GM23338 (cell line): ENCODE results near the gene PLCG2. TPM values are rescaled to one million over a fixed set of nuclear protein-coding genes. Genes with fewer than 3 reads are reported as not detected.

Source experiments
- ATAC-seq: fragments of 200-7000 bp; cut with Tn5 transposase; 3 replicates; pipeline ENCODE4 v1.9.1; 2020
- DNase-seq: peaks from one replicate; pipeline ENCODE4 v3.0.0-alpha.2; 2015; ENCODE audit warnings: low spot score
- H2AFZ ChIP-seq: fragments of 200-600 bp; sonication (generic); 2 replicates; pipeline ENCODE4 v1.8.0; 2016; ENCODE audit warnings: antibody characterized with exemption, mild to moderate bottlenecking, moderate library complexity
- H3F3A ChIP-seq: fragments of 200-600 bp; sonication (generic); replicated peaks from 2 replicates; pipeline ENCODE4 v1.8.0; 2017; ENCODE audit warnings: antibody characterized with exemption, mixed run types, low read depth
- H3K27ac ChIP-seq: fragments of 200-600 bp; sonication (generic); 2 replicates; pipeline ENCODE4 v1.6.1; 2016; ENCODE audit warnings: low read depth
- H3K27me3 ChIP-seq: fragments of 200-600 bp; sonication (generic); 2 replicates; pipeline ENCODE4 v1.8.0; 2016; ENCODE audit warnings: mild to moderate bottlenecking, mixed run types, moderate library complexity; ENCODE audit not compliant: insufficient read depth
- H3K36me3 ChIP-seq: fragments of 200-600 bp; sonication (generic); 2 replicates; pipeline ENCODE4 v1.8.0; 2016; ENCODE audit warnings: mild to moderate bottlenecking; ENCODE audit not compliant: insufficient read depth
- H3K4me1 ChIP-seq: fragments of 200-600 bp; sonication (generic); 2 replicates; pipeline ENCODE4 v1.8.0; 2016; ENCODE audit warnings: mild to moderate bottlenecking, moderate library complexity; ENCODE audit not compliant: insufficient read depth
- H3K4me2 ChIP-seq: fragments of 200-600 bp; sonication (generic); 2 replicates; pipeline ENCODE4 v1.7.1; 2017; ENCODE audit warnings: mixed run types
- H3K4me3 ChIP-seq: fragments of 200-600 bp; sonication (generic); 2 replicates; pipeline ENCODE4 v1.6.1; 2016; ENCODE audit warnings: mixed run types
- H3K79me2 ChIP-seq: fragments of 200-600 bp; sonication (generic); replicated peaks from 2 replicates; pipeline ENCODE4 v1.8.0; 2017; ENCODE audit warnings: mild to moderate bottlenecking; ENCODE audit not compliant: insufficient read depth
- H3K9me2 ChIP-seq: fragments of 200-600 bp; sonication (generic); 2 replicates; pipeline ENCODE4 v1.8.0; 2017; ENCODE audit not compliant: insufficient read depth
- H4K20me1 ChIP-seq: fragments of 200-600 bp; sonication (generic); replicated peaks from 2 replicates; pipeline ENCODE4 v1.8.0; 2017; ENCODE audit warnings: mild to moderate bottlenecking; ENCODE audit not compliant: insufficient read depth
- H3K27ac Mint-ChIP-seq: 2 replicates; pipeline ENCODE4 v1.8.0; 2020; ENCODE audit warnings: inconsistent platforms, mild to moderate bottlenecking, moderate library complexity, mixed read lengths
- H3K27me3 Mint-ChIP-seq: 3 replicates; pipeline ENCODE4 v1.8.0; 2022; ENCODE audit warnings: low read depth, mild to moderate bottlenecking, moderate library complexity, mixed read lengths, inconsistent platforms; ENCODE audit not compliant: insufficient read depth, poor library complexity
- H3K36me3 Mint-ChIP-seq: 3 replicates; pipeline ENCODE4 v1.8.0; 2021; ENCODE audit warnings: low read depth, mild to moderate bottlenecking, inconsistent platforms, moderate library complexity, mixed read lengths
- H3K4me1 Mint-ChIP-seq: 3 replicates; pipeline ENCODE4 v1.8.0; 2020; ENCODE audit warnings: mild to moderate bottlenecking, inconsistent platforms, mixed read lengths
- H3K4me3 Mint-ChIP-seq: 3 replicates; pipeline ENCODE4 v1.8.0; 2021; ENCODE audit warnings: moderate library complexity, mild to moderate bottlenecking, inconsistent platforms, mixed read lengths
- H3K9me3 Mint-ChIP-seq: 3 replicates; pipeline ENCODE4 v1.8.0; 2020; ENCODE audit warnings: moderate library complexity, mild to moderate bottlenecking, inconsistent platforms, mixed read lengths
- CREB1 ChIP-seq: fragments of 250-450 bp; sonication (Bioruptor Pico); IDR thresholded peaks from 2 replicates; pipeline ENCODE4 v1.5.0; 2020; ENCODE audit warnings: low read depth, mild to moderate bottlenecking, moderate library complexity
- EZH2 ChIP-seq: fragments of 200-600 bp; sonication (generic); IDR thresholded peaks from one replicate; pipeline ENCODE4 v1.8.0; 2017; ENCODE audit warnings: antibody characterized with exemption, mild to moderate bottlenecking, low read depth; ENCODE audit not compliant: unreplicated experiment
- JUNB ChIP-seq: IDR thresholded peaks from one replicate; pipeline ENCODE4 v1.6.1; 2016; ENCODE audit warnings: antibody characterized with exemption; ENCODE audit not compliant: unreplicated experiment
- NANOG ChIP-seq: IDR thresholded peaks from 2 replicates; pipeline ENCODE4 v1.6.1; 2016; ENCODE audit warnings: antibody characterized with exemption, borderline replicate concordance
- POLR2AphosphoS5 ChIP-seq: IDR thresholded peaks from 2 replicates; pipeline ENCODE4 v1.6.1; 2016; ENCODE audit warnings: antibody characterized with exemption, low read depth
- STAT1 ChIP-seq: IDR thresholded peaks from one replicate; pipeline ENCODE4 v1.6.1; 2016; ENCODE audit warnings: antibody characterized with exemption; ENCODE audit not compliant: unreplicated experiment
- ZNF114 ChIP-seq: fragments of 250-450 bp; sonication (Bioruptor Pico); IDR thresholded peaks from 2 replicates; pipeline ENCODE4 v1.5.0; 2020; ENCODE audit warnings: mild to moderate bottlenecking, moderate library complexity
- ZNF331 ChIP-seq: fragments of 250-450 bp; sonication (Bioruptor Pico); IDR thresholded peaks from 2 replicates; pipeline ENCODE4 v1.5.0; 2020; ENCODE audit warnings: low read depth, mild to moderate bottlenecking, moderate library complexity
- polyA plus RNA-seq: library from polyadenylated mRNA; unstranded; fragments of >200 nt; fragmentation: Nextera tagmentation; extraction: Ambion mirVana; gene quantifications from 2 replicates; pipeline ENCODE4 v1.2.1, GENCODE V29; 2016
- total RNA-seq: library from RNA; depleted of rRNA; stranded (reverse); fragments of >200 nt; shearing (Covaris generic); gene quantifications from 2 replicates; pipeline ENCODE4 v1.2.3, GENCODE V29; 2014
- TF ChIP-seq, protein P1 (sequence below), 2 experiments: fragments of 200-600 bp in 1 of 2; sonication (generic) in 1 of 2; conservative IDR thresholded peaks; 2 replicates each; pipeline versions ENCODE4 v1.5.1 to v1.6.1; 2016 to 2017; ENCODE audit warnings: antibody characterized with exemption in 2 of 2, low read depth in 2 of 2, mild to moderate bottlenecking in 2 of 2, moderate library complexity in 1 of 2
- TF ChIP-seq, protein P2 (sequence below): IDR thresholded peaks from 2 replicates; pipeline ENCODE4 v1.6.1; 2016; ENCODE audit warnings: antibody characterized with exemption
- TF ChIP-seq, protein P3 (sequence below): IDR thresholded peaks from one replicate; pipeline ENCODE4 v1.6.1; 2018; ENCODE audit warnings: antibody characterized with exemption; ENCODE audit not compliant: unreplicated experiment
- TF ChIP-seq, protein P4 (sequence below): fragments of 250-450 bp; sonication (Bioruptor Pico); IDR thresholded peaks from 2 replicates; pipeline ENCODE4 v1.5.0; 2020; ENCODE audit warnings: mild to moderate bottlenecking, moderate library complexity

The PLCG2 gene
- total and polyA plus RNA-seq, 2 experiments from 2014 or later, result 2.4 to 5.9 TPM

DNA sequence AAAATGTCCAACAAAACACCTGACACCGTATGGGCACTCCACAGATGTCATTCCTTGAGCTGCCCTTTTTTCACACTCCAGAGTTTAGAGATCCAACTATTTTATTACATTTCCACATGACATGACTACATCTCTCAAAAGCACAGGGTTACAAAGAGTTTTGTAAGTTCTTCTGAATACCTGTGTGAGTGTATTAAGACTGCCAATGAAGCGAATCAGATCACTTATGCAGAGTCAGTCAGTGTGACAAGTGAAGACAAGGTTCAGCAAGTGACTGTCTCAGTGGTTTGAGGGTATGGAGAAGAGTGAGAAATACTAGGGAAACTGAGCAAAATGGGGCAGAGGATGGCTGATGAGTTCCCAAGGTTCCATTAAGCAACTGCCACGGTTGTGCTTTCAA is 223.7 kb downstream of the PLCG2 start (continued):
- TF ChIP-seq, protein P1, sequence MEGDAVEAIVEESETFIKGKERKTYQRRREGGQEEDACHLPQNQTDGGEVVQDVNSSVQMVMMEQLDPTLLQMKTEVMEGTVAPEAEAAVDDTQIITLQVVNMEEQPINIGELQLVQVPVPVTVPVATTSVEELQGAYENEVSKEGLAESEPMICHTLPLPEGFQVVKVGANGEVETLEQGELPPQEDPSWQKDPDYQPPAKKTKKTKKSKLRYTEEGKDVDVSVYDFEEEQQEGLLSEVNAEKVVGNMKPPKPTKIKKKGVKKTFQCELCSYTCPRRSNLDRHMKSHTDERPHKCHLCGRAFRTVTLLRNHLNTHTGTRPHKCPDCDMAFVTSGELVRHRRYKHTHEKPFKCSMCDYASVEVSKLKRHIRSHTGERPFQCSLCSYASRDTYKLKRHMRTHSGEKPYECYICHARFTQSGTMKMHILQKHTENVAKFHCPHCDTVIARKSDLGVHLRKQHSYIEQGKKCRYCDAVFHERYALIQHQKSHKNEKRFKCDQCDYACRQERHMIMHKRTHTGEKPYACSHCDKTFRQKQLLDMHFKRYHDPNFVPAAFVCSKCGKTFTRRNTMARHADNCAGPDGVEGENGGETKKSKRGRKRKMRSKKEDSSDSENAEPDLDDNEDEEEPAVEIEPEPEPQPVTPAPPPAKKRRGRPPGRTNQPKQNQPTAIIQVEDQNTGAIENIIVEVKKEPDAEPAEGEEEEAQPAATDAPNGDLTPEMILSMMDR (conservative IDR thresholded peaks at IDR 0.05; ENCODE audit: low read depth in 2 of 2), result no peak

DNA sequence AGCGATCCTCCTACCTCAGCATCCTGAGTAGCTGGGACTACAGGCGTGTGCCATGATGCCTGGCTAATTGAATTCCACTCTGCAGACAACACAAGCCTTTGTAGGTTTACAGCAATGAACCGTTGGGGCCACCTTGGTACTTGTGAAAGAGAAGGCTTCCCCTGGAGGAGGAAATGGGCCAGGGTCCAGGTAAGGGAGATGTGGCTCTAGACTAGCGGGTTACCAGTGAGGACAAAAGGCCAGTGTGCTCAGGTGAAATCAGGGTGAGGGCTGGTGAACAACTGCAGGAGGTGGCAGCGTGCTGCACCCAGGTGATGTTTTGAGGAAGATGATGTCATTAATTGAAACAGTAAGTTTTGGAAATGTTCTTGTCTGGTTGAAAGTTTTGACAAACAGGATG is 225.5 kb downstream of the PLCG2 start:
- no peak for ATAC-seq
- no peak overlapping the region for H3K27ac Mint-ChIP-seq

More for the DNA sequence above, 225.5 kb downstream of the PLCG2 start:
- no peaks in the 10 kb centered on the region; the same call in 1 of the 2 replicates for H3K36me3 ChIP-seq
- H3K4me3 Mint-ChIP-seq, result no peak overlapping the region
- no peaks in the 10 kb centered on the region for H3K27me3 ChIP-seq
- H3K79me2 ChIP-seq, result no peaks in the 10 kb centered on the region
- H3K4me1 ChIP-seq, result 0 out of 2 replicates have a peak, but pooled peaks cover 5% of the 10 kb centered on the region
- no peak overlapping the region for H3K4me3 ChIP-seq
- H2AFZ ChIP-seq, result no peak overlapping the region
- no peaks in the 10 kb centered on the region for H4K20me1 ChIP-seq
- no peak overlapping the region for H3K27ac ChIP-seq
- H3F3A ChIP-seq, result no peaks in the 10 kb centered on the region
- peaks cover 22% of the 10 kb centered on the region for H3K9me3 Mint-ChIP-seq
- no peak overlapping the region for H3K4me2 ChIP-seq
- peaks cover 1% of the 10 kb centered on the region for H3K27me3 Mint-ChIP-seq
- no peaks in the 10 kb centered on the region for H3K9me2 ChIP-seq
- no peak for DNase-seq
- TF ChIP-seq POLR2AphosphoS5 (no peak), ZNF114 (no peak), STAT1 (no peak), EZH2 (no peak), CREB1 (CRISPR knock-in tag) (no peak), NANOG (no peak), ZNF331 (no peak), JUNB (no peak)
- TF ChIP-seq, protein P2, sequence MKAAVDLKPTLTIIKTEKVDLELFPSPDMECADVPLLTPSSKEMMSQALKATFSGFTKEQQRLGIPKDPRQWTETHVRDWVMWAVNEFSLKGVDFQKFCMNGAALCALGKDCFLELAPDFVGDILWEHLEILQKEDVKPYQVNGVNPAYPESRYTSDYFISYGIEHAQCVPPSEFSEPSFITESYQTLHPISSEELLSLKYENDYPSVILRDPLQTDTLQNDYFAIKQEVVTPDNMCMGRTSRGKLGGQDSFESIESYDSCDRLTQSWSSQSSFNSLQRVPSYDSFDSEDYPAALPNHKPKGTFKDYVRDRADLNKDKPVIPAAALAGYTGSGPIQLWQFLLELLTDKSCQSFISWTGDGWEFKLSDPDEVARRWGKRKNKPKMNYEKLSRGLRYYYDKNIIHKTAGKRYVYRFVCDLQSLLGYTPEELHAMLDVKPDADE, result no peak
- TF ChIP-seq, protein P3, sequence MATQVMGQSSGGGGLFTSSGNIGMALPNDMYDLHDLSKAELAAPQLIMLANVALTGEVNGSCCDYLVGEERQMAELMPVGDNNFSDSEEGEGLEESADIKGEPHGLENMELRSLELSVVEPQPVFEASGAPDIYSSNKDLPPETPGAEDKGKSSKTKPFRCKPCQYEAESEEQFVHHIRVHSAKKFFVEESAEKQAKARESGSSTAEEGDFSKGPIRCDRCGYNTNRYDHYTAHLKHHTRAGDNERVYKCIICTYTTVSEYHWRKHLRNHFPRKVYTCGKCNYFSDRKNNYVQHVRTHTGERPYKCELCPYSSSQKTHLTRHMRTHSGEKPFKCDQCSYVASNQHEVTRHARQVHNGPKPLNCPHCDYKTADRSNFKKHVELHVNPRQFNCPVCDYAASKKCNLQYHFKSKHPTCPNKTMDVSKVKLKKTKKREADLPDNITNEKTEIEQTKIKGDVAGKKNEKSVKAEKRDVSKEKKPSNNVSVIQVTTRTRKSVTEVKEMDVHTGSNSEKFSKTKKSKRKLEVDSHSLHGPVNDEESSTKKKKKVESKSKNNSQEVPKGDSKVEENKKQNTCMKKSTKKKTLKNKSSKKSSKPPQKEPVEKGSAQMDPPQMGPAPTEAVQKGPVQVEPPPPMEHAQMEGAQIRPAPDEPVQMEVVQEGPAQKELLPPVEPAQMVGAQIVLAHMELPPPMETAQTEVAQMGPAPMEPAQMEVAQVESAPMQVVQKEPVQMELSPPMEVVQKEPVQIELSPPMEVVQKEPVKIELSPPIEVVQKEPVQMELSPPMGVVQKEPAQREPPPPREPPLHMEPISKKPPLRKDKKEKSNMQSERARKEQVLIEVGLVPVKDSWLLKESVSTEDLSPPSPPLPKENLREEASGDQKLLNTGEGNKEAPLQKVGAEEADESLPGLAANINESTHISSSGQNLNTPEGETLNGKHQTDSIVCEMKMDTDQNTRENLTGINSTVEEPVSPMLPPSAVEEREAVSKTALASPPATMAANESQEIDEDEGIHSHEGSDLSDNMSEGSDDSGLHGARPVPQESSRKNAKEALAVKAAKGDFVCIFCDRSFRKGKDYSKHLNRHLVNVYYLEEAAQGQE, result no peak
- TF ChIP-seq, protein P4, sequence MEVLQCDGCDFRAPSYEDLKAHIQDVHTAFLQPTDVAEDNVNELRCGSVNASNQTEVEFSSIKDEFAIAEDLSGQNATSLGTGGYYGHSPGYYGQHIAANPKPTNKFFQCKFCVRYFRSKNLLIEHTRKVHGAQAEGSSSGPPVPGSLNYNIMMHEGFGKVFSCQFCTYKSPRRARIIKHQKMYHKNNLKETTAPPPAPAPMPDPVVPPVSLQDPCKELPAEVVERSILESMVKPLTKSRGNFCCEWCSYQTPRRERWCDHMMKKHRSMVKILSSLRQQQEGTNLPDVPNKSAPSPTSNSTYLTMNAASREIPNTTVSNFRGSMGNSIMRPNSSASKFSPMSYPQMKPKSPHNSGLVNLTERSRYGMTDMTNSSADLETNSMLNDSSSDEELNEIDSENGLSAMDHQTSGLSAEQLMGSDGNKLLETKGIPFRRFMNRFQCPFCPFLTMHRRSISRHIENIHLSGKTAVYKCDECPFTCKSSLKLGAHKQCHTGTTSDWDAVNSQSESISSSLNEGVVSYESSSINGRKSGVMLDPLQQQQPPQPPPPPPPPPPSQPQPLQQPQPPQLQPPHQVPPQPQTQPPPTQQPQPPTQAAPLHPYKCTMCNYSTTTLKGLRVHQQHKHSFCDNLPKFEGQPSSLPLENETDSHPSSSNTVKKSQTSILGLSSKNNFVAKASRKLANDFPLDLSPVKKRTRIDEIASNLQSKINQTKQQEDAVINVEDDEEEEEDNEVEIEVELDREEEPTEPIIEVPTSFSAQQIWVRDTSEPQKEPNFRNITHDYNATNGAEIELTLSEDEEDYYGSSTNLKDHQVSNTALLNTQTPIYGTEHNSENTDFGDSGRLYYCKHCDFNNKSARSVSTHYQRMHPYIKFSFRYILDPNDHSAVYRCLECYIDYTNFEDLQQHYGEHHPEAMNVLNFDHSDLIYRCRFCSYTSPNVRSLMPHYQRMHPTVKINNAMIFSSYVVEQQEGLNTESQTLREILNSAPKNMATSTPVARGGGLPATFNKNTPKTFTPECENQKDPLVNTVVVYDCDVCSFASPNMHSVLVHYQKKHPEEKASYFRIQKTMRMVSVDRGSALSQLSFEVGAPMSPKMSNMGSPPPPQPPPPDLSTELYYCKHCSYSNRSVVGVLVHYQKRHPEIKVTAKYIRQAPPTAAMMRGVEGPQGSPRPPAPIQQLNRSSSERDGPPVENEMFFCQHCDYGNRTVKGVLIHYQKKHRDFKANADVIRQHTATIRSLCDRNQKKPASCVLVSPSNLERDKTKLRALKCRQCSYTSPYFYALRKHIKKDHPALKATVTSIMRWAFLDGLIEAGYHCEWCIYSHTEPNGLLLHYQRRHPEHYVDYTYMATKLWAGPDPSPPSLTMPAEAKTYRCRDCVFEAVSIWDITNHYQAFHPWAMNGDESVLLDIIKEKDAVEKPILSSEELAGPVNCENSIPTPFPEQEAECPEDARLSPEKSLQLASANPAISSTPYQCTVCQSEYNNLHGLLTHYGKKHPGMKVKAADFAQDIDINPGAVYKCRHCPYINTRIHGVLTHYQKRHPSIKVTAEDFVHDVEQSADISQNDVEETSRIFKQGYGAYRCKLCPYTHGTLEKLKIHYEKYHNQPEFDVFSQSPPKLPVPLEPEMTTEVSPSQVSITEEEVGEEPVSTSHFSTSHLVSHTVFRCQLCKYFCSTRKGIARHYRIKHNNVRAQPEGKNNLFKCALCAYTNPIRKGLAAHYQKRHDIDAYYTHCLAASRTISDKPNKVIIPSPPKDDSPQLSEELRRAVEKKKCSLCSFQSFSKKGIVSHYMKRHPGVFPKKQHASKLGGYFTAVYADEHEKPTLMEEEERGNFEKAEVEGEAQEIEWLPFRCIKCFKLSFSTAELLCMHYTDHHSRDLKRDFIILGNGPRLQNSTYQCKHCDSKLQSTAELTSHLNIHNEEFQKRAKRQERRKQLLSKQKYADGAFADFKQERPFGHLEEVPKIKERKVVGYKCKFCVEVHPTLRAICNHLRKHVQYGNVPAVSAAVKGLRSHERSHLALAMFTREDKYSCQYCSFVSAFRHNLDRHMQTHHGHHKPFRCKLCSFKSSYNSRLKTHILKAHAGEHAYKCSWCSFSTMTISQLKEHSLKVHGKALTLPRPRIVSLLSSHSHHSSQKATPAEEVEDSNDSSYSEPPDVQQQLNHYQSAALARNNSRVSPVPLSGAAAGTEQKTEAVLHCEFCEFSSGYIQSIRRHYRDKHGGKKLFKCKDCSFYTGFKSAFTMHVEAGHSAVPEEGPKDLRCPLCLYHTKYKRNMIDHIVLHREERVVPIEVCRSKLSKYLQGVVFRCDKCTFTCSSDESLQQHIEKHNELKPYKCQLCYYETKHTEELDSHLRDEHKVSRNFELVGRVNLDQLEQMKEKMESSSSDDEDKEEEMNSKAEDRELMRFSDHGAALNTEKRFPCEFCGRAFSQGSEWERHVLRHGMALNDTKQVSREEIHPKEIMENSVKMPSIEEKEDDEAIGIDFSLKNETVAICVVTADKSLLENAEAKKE, result no peak
- H3K4me1 Mint-ChIP-seq, result peaks cover 10% of the 10 kb centered on the region; the same call in 2 of the 3 replicates
- H3K36me3 Mint-ChIP-seq, result peaks cover 16% of the 10 kb centered on the region; the same call in 2 of the 3 replicates
